ENCODE measurements around the gene EFNA2. TPM values are rescaled to one million over a fixed set of nuclear protein-coding genes. Genes with fewer than 3 reads are reported as not detected.

Gene EFNA2
- total RNA-seq, 6 experiments from 2014 or later, result 4.2 to 10.3 (median 5.6) TPM

- Histone ChIP-seq H3K27ac (peak overlapping the region in 1 of 3 donors; percentile 97), H3K27me3 (no peaks in the 10 kb centered on the region), H3K4me3 (peak overlapping the region in 2 of 3 donors; percentile 57 to 72), H3K36me3 (peaks cover 7 to 40% (median 24%) of the 10 kb centered on the region in 4 donors), H3K4me1 (peaks cover 0 to 43% (median 18%) of the 10 kb centered on the region in 4 donors), H3K9me3 (no peaks in the 10 kb centered on the region)
- ATAC-seq (no peak), DNase-seq (peak in 1 of 3 donors; percentile 35)
- WGBS (ENCODE audit: insufficient coverage, low coverage, low lambda C conversion rate, missing lambda C conversion rate), result 86% methylated on average over 5 of the region's 10 CpGs
- TF ChIP-seq POLR2A (IDR thresholded peaks at IDR 0.05), result no peak
- TF ChIP-seq, protein P1, sequence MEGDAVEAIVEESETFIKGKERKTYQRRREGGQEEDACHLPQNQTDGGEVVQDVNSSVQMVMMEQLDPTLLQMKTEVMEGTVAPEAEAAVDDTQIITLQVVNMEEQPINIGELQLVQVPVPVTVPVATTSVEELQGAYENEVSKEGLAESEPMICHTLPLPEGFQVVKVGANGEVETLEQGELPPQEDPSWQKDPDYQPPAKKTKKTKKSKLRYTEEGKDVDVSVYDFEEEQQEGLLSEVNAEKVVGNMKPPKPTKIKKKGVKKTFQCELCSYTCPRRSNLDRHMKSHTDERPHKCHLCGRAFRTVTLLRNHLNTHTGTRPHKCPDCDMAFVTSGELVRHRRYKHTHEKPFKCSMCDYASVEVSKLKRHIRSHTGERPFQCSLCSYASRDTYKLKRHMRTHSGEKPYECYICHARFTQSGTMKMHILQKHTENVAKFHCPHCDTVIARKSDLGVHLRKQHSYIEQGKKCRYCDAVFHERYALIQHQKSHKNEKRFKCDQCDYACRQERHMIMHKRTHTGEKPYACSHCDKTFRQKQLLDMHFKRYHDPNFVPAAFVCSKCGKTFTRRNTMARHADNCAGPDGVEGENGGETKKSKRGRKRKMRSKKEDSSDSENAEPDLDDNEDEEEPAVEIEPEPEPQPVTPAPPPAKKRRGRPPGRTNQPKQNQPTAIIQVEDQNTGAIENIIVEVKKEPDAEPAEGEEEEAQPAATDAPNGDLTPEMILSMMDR (IDR thresholded peaks at IDR 0.05), result no peak
- intact Hi-C loops (cut with DNase I), result loop anchor here in 1 of 2 donors (5.0 kb wide), 1 partner anchor 121 kb away; no protein-coding TSS in a partner anchor
Measured at GRCh38 chr19:1276628-1277022, 9.0 kb upstream of the EFNA2 start.

- Histone ChIP-seq H3K27me3 (no peaks in the 10 kb centered on the region), H3K4me1 (peaks cover 0 to 39% (median 16%) of the 10 kb centered on the region in 4 donors), H3K36me3 (peaks cover 7 to 36% (median 21%) of the 10 kb centered on the region in 4 donors), H3K27ac (no peak overlapping the region), H3K4me3 (no peak overlapping the region), H3K9me3 (no peaks in the 10 kb centered on the region)
- DNase-seq (peak in 2 of 3 donors; percentile 35 to 57), ATAC-seq (no peak)
- TF ChIP-seq POLR2A (IDR thresholded peaks at IDR 0.05), result no peak
- TF ChIP-seq, protein P1 (IDR thresholded peaks at IDR 0.05), result no peak
- intact Hi-C loops (cut with DNase I), result loop anchor here in 1 of 2 donors (5.0 kb wide), 1 partner anchor 120 kb away; no protein-coding TSS in a partner anchor
- 93% methylated on average over 3 of the region's 15 CpGs for WGBS (ENCODE audit: insufficient coverage, low coverage, low lambda C conversion rate, missing lambda C conversion rate)
Measured at GRCh38 chr19:1277061-1277460, 8.6 kb upstream of the EFNA2 start.

DNA sequence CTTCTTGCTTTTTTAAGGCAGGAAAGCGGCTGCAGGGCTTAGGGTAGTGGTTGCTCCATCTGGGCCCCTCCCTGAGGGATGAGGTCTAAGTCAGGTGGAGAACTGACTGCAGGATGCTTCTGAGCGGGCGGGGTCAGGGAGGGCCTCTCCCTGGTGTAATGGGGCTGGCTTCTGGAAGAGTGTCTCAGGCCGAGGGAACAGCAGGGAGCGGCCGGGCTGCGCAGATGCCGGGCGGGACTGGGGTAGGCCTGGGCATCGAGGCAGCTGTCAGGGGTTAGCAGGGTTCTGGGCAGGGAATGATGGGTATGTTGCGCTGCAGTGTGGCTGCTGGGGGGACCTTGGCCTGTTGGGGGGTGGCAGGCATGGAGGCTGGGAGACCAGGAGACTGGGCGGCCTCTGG, 7.6 kb upstream of the EFNA2 start:
- peak in 1 of 3 donors; percentile 30 for DNase-seq
- H3K27me3 ChIP-seq, result no peaks in the 10 kb centered on the region
- H3K27ac ChIP-seq, result no peak overlapping the region
- TF ChIP-seq, protein P1 (IDR thresholded peaks at IDR 0.05), result no peak
- TF ChIP-seq POLR2A (IDR thresholded peaks at IDR 0.05), result no peak
- 100% methylated on average over 1 of the region's 12 CpGs for WGBS (ENCODE audit: insufficient coverage, low coverage, low lambda C conversion rate, missing lambda C conversion rate)
- H3K4me1 ChIP-seq, result peaks cover 0 to 33% (median 15%) of the 10 kb centered on the region in 4 donors
- H3K4me3 ChIP-seq, result no peak overlapping the region
- intact Hi-C loops (cut with DNase I), result loop anchor here in 1 of 2 donors (5.0 kb wide), 1 partner anchor 119 kb away; no protein-coding TSS in a partner anchor
- no peaks in the 10 kb centered on the region for H3K9me3 ChIP-seq
- no peak for ATAC-seq
- H3K36me3 ChIP-seq, result peaks cover 0 to 26% (median 13%) of the 10 kb centered on the region in 4 donors

GRCh38 chr19:1278713-1279660, 6.7 kb upstream of the EFNA2 start:
- DNase-seq (peak in 2 of 3 donors; percentile 35 to 66), ATAC-seq (no peak)
- WGBS (ENCODE audit: insufficient coverage, low coverage, low lambda C conversion rate, missing lambda C conversion rate), result 49% methylated on average over 8 of the region's 25 CpGs
- no peak overlapping the region for H3K4me3 ChIP-seq
- TF ChIP-seq POLR2A (IDR thresholded peaks at IDR 0.05), result no peak
- TF ChIP-seq, protein P1 (IDR thresholded peaks at IDR 0.05), result no peak
- H3K27me3 ChIP-seq, result no peaks in the 10 kb centered on the region
- no peak overlapping the region for H3K27ac ChIP-seq
- peaks cover 0 to 33% (median 14%) of the 10 kb centered on the region in 4 donors for H3K4me1 ChIP-seq
- intact Hi-C loops (cut with DNase I), result loop anchor here in 1 of 2 donors (5.0 kb wide), 1 partner anchor 118 kb away; no protein-coding TSS in a partner anchor
- peaks cover 0 to 17% (median 7%) of the 10 kb centered on the region in 4 donors for H3K36me3 ChIP-seq
- no peaks in the 10 kb centered on the region for H3K9me3 ChIP-seq
